Activated CD8-positive, alpha-beta T cell treated with anti-CD3 and anti-CD28 coated beads for 36 hours (primary cell): ENCODE data around the gene PLAAT5. TPM values are rescaled to one million over a fixed set of nuclear protein-coding genes. Genes with fewer than 3 reads are reported as not detected.
"Not testable (repeated sequence)": the region's sequence is repeated elsewhere in the genome, so short reads cannot be mapped to it uniquely, and the experiment has no call there.

Experiments
- ATAC-seq: fragments of 200-7000 bp; cut with Tn5 transposase; one replicate; pipeline ENCODE4 v1.10.0; 2021; ENCODE audit warnings: mild to moderate bottlenecking, moderate library complexity
- CTCF ChIA-PET: fragments of 350-600 bp; sonication (Branson Sonifier 250); formaldehyde crosslinking; loops from one replicate; lab custom pipeline; 2021; ENCODE audit warnings: antibody characterized with exemption; lab: Charles Lee
- POLR2A ChIA-PET: fragments of 350-600 bp; sonication (Branson Sonifier 250); formaldehyde crosslinking; loops from one replicate; lab custom pipeline; 2021; ENCODE audit warnings: antibody characterized with exemption; lab: Charles Lee
- DNase-seq: peaks from one replicate; pipeline ENCODE4 v3.0.0-alpha.2; 2020
- H3K27ac Mint-ChIP-seq: one replicate; pipeline ENCODE4 v1.8.0; 2021; ENCODE audit warnings: mild to moderate bottlenecking, mixed read lengths
- H3K27me3 Mint-ChIP-seq: one replicate; pipeline ENCODE4 v1.8.0; 2021; ENCODE audit warnings: mixed read lengths
- H3K36me3 Mint-ChIP-seq: one replicate; pipeline ENCODE4 v1.8.0; 2021; ENCODE audit warnings: low read depth, mixed read lengths
- H3K4me1 Mint-ChIP-seq: one replicate; pipeline ENCODE4 v1.8.0; 2021; ENCODE audit warnings: low read depth, mixed read lengths
- H3K4me3 Mint-ChIP-seq: one replicate; pipeline ENCODE4 v1.8.0; 2021; ENCODE audit warnings: mild to moderate bottlenecking, moderate library complexity, mixed read lengths
- H3K9me3 Mint-ChIP-seq: one replicate; pipeline ENCODE4 v1.8.0; 2021; ENCODE audit warnings: mixed read lengths
- intact Hi-C: fragments of 100-400 bp; cut with micrococcal nuclease; formaldehyde crosslinking; loops from one replicate; pipeline ENCODE4 v1.10.0; 2022
- total RNA-seq, 2 experiments: library from RNA; stranded (reverse); gene quantifications; one replicate each; pipeline ENCODE4 v1.2.3, GENCODE V29; 2021
- TF ChIP-seq, protein P1 (sequence below): fragments of 200-600 bp; IDR thresholded peaks from one replicate; pipeline ENCODE4 v1.8.0; 2022; ENCODE audit warnings: antibody characterized with exemption, mild to moderate bottlenecking

Gene PLAAT5
- total RNA-seq, 2 experiments from 2014 or later = 0.16 to 0.29 TPM

DNA sequence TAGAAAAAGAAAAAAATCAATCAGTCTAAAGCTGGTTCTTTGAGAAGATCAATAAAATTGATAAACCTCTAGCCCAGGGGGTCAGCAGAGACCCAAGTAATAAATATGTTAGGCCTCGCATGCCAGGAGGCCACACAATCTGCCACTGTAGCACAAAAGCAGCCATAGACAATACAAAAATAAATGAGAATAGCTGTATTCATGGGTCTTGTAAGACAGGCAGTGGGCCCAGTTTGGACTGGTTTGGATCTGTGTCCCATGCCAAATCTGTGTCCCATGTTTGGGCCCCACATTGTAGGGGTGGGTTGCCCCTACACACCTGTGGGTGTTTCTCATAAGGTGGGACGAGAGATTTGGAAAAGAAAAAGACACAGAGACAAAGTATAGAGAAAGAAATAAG lies 39.1 kb upstream of the PLAAT5 start:
- POLR2A ChIA-PET = no interaction called here
- no peak for ATAC-seq

DNA sequence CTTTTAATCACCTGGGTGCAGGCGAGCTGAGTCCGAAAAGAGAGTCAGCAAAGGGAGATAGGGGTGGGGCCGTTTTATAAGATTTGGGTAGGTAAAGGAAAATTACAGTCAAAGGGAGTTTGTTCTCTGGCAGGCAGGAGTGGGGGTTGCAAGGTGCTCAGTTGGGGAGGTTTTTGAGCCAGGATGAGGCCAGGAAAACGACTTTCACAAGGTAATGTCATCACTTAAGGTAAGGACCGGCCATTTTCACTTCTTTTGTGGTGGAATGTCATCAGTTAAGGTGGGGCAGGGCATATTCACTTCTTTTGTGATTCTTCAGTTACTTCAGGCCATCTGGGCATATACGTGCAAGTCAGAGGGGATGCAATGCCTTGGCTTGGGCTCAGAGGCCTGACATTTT lies 38.4 kb upstream of the PLAAT5 start:
- H3K36me3 Mint-ChIP-seq, H3K4me3 Mint-ChIP-seq, H3K27me3 Mint-ChIP-seq, POLR2A ChIA-PET, intact Hi-C loops, ATAC-seq, DNase-seq, H3K9me3 Mint-ChIP-seq: not testable (repeated sequence)
- H3K27ac Mint-ChIP-seq = peak overlapping the region; percentile 57
- H3K4me1 Mint-ChIP-seq = peaks cover 49% of the 10 kb centered on the region
- CTCF ChIA-PET = interaction anchor here (1.0 to 2.0 kb wide), 3 partner anchors 9 to 50 kb away, joined by 3 to 9 read pairs (median 5); no protein-coding TSS in a partner anchor

More for the DNA sequence above, 39.1 kb upstream of the PLAAT5 start:
- TF ChIP-seq, protein P1, sequence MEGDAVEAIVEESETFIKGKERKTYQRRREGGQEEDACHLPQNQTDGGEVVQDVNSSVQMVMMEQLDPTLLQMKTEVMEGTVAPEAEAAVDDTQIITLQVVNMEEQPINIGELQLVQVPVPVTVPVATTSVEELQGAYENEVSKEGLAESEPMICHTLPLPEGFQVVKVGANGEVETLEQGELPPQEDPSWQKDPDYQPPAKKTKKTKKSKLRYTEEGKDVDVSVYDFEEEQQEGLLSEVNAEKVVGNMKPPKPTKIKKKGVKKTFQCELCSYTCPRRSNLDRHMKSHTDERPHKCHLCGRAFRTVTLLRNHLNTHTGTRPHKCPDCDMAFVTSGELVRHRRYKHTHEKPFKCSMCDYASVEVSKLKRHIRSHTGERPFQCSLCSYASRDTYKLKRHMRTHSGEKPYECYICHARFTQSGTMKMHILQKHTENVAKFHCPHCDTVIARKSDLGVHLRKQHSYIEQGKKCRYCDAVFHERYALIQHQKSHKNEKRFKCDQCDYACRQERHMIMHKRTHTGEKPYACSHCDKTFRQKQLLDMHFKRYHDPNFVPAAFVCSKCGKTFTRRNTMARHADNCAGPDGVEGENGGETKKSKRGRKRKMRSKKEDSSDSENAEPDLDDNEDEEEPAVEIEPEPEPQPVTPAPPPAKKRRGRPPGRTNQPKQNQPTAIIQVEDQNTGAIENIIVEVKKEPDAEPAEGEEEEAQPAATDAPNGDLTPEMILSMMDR = no peak
- H3K27me3 Mint-ChIP-seq = no peaks in the 10 kb centered on the region
- intact Hi-C loops = no loop called here
- CTCF ChIA-PET = interaction anchor here (1.0 to 2.0 kb wide), 3 partner anchors 10 to 50 kb away, joined by 3 to 9 read pairs (median 5); no protein-coding TSS in a partner anchor
- H3K27ac Mint-ChIP-seq = no peak overlapping the region
- H3K9me3 Mint-ChIP-seq = peaks cover 1% of the 10 kb centered on the region
- no peak for DNase-seq
- peaks cover 54% of the 10 kb centered on the region for H3K4me1 Mint-ChIP-seq
- H3K4me3 Mint-ChIP-seq = no peak overlapping the region
- H3K36me3 Mint-ChIP-seq = no peaks in the 10 kb centered on the region

DNA sequence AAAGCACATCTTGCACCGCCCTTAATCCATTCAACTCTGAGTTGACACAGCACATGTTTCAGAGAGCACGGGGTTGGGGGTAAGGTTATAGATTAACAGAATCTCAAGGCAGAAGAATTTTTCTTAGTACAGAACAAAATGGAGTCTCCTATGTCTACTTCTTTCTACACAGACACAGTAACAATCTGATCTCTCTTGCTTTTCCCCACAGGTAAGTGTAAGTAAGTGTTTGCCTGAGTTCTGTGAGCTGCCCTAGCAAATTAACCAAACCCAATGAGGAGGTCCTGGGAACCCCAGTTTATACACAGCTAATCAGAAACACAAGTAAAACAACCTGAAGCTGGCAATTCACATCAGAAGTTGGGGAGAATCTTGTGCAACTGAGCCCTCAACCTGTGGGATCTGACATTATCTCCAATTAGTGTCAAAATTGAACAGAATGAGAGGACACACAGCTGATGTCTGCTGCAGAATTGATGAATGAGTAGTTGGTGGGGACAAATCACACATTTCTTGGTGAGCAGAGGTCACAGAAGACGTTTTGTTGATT lies 37.8 kb upstream of the PLAAT5 start:
- DNase-seq, H3K27me3 Mint-ChIP-seq, H3K27ac Mint-ChIP-seq, H3K9me3 Mint-ChIP-seq, POLR2A ChIA-PET, intact Hi-C loops, H3K4me3 Mint-ChIP-seq, ATAC-seq, H3K36me3 Mint-ChIP-seq: not testable (repeated sequence)
- peaks cover 43% of the 10 kb centered on the region for H3K4me1 Mint-ChIP-seq
- CTCF ChIA-PET = interaction anchor here (1.3 to 2.0 kb wide), 2 partner anchors 30 to 49 kb away, joined by 3 to 9 read pairs; no protein-coding TSS in a partner anchor

DNA sequence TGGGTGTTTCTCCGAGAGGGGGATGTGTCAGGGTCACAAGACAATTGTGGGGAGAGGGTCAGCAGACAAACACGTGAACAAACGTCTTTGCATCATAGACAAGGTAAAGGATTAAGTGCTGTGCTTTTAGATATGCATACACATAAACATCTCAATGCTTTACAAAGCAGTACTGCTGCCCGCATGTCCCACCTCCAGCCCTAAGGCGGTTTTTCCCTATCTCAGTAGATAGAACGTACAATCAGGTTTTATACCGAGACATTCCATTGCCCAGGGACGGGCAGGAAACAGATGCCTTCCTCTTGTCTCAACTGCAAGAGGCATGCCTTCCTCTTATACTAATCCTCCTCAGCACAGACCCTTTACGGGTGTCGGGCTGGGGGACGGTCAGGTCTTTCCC lies 37.2 kb upstream of the PLAAT5 start:
- H3K9me3 Mint-ChIP-seq, H3K4me3 Mint-ChIP-seq, H3K27me3 Mint-ChIP-seq, CTCF ChIA-PET, H3K36me3 Mint-ChIP-seq, ATAC-seq, intact Hi-C loops, POLR2A ChIA-PET, H3K27ac Mint-ChIP-seq, DNase-seq: not testable (repeated sequence)
- H3K4me1 Mint-ChIP-seq = peaks cover 37% of the 10 kb centered on the region

DNA sequence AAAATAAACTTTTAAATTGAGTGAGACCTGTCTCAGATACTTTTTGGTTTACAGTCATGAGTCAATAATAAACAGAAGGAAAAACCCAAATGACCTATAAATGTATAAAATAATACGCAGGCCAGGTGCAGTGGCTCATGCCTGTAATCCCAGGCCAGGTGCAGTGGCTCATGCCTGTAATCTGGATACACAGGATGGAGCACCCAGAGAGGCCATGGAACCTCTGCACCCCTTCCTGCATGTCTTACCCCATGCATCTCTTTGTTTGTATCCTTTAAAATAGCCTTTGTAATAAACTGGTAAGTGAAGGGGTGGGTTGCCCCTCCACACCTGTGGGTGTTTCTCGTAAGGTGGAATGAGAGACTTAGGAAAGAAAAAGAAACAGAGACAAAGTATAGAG lies 36.7 kb upstream of the PLAAT5 start:
- Mint-ChIP-seq H3K9me3 (peaks cover 1% of the 10 kb centered on the region), H3K27me3 (no peaks in the 10 kb centered on the region), H3K36me3 (no peaks in the 10 kb centered on the region), H3K27ac (no peak overlapping the region), H3K4me3 (no peak overlapping the region), H3K4me1 (peaks cover 32% of the 10 kb centered on the region)
- DNase-seq (no peak), ATAC-seq (no peak)
- POLR2A ChIA-PET = interaction anchor here (0.6 kb wide), 1 partner anchor 10 kb away, joined by 3 read pairs; no protein-coding TSS in a partner anchor
- intact Hi-C loops = no loop called here
- CTCF ChIA-PET = no interaction called here
- TF ChIP-seq, protein P1 = no peak

DNA sequence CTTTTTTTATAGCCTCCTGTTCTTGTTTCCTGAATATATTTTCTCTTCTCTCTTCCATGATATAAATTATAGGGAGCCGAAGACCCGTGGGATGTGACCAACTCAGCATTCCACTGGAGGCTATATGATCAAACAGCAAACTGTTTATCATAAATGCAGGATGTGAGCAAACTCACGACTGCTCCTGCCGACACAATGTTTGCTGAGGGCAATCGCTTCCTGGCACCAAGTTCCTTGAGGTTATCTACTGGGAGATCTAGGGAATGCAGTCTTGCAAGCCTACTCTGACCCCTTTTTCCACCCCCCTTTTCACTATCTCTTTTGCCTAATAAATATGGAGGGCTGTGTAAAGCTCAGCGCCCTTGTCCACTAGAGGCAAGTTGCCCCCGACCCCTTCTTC lies 32.2 kb upstream of the PLAAT5 start:
- H3K27ac Mint-ChIP-seq = no peak overlapping the region
- intact Hi-C loops = no loop called here
- H3K36me3 Mint-ChIP-seq = no peaks in the 10 kb centered on the region
- ChIA-PET POLR2A (interaction anchor here (1.1 kb wide), 1 partner anchor 28 kb away, joined by 3 read pairs; no protein-coding TSS in a partner anchor), CTCF (interaction anchor here (3.1 kb wide), 1 partner anchor 43 kb away, joined by 11 read pairs; no protein-coding TSS in a partner anchor)
- H3K4me3 Mint-ChIP-seq = no peak overlapping the region
- TF ChIP-seq, protein P1 = no peak
- no peak for ATAC-seq
- H3K27me3 Mint-ChIP-seq = no peaks in the 10 kb centered on the region
- DNase-seq = no peak
- H3K4me1 Mint-ChIP-seq = peaks cover 9% of the 10 kb centered on the region
- peaks cover 1% of the 10 kb centered on the region for H3K9me3 Mint-ChIP-seq
